ENCODE results near the gene RAB1B. TPM values are rescaled to one million over a fixed set of nuclear protein-coding genes. Genes with fewer than 3 reads are reported as not detected.
"Not testable (repeated sequence)": the region's sequence is repeated elsewhere in the genome, so short reads cannot be mapped to it uniquely, and the experiment has no call there.

The RAB1B gene
- total RNA-seq, 4 donors from 2014 or later = 79.0 to 124 (median 115) TPM

- 80% methylated on average over 8 of the region's 8 CpGs for WGBS
- DNase-seq (ENCODE audit: low spot score in 2 of 2) = no peak
- H3K4me1 ChIP-seq = peaks cover 20% of the 10 kb centered on the region
These were observed 41.9 kb downstream of the RAB1B start for GRCh38 chr11:66310324-66310723.

DNA sequence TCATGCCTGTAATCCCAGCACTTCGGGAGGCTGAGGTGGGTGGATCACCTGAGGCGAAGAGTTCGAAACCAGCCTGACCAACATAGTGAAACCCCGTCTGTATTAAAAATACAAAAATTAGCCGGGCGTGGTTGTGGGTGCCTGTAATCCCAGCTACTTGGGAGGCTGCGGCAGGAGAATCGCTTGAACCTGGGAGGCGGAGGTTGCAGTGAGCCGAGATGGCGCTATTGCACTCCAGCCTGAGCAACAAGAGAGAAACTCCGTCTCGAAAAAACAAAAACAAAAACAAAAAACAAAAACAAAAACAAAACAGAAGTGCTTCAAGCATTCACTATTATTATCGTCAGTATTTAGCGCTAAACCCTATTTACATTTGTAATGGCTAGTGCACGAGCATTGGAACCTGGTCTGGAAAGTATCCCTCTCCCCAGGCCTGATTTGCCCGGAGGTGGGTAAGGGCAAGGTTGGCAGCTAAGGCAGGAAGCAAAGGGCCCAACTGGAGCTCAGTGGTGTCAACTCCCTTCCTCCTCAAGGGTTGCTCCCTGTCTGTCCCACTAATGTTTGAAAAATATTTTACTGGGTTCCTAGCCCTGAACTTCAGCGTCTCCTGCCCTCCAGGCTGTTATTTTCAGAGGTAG lies 42.5 kb downstream of the RAB1B start:
- H3K4me3 ChIP-seq; H3K27ac ChIP-seq; DNase-seq (ENCODE audit: low spot score in 2 of 2); H3K9me3 ChIP-seq; H3K27me3 ChIP-seq; H3K36me3 ChIP-seq: not testable (repeated sequence)
- 83% methylated on average over 18 of the region's 18 CpGs for WGBS
- peaks cover 21% of the 10 kb centered on the region for H3K4me1 ChIP-seq

More at GRCh38 chr11:66310324-66310723, 41.9 kb downstream of the RAB1B start:
- Histone ChIP-seq H3K9me3 (no peaks in the 10 kb centered on the region), H3K27ac (no peak overlapping the region), H3K27me3 (no peaks in the 10 kb centered on the region), H3K4me3 (no peak overlapping the region), H3K36me3 (no peaks in the 10 kb centered on the region)
- TF ChIP-seq POLR2AphosphoS5 (IDR thresholded peaks at IDR 0.05) (no peak), POLR2A (IDR thresholded peaks at IDR 0.05) (no peak), EP300 (IDR thresholded peaks at IDR 0.05) (no peak)
- TF ChIP-seq, protein P1, sequence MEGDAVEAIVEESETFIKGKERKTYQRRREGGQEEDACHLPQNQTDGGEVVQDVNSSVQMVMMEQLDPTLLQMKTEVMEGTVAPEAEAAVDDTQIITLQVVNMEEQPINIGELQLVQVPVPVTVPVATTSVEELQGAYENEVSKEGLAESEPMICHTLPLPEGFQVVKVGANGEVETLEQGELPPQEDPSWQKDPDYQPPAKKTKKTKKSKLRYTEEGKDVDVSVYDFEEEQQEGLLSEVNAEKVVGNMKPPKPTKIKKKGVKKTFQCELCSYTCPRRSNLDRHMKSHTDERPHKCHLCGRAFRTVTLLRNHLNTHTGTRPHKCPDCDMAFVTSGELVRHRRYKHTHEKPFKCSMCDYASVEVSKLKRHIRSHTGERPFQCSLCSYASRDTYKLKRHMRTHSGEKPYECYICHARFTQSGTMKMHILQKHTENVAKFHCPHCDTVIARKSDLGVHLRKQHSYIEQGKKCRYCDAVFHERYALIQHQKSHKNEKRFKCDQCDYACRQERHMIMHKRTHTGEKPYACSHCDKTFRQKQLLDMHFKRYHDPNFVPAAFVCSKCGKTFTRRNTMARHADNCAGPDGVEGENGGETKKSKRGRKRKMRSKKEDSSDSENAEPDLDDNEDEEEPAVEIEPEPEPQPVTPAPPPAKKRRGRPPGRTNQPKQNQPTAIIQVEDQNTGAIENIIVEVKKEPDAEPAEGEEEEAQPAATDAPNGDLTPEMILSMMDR (IDR thresholded peaks at IDR 0.05) = no peak

DNA sequence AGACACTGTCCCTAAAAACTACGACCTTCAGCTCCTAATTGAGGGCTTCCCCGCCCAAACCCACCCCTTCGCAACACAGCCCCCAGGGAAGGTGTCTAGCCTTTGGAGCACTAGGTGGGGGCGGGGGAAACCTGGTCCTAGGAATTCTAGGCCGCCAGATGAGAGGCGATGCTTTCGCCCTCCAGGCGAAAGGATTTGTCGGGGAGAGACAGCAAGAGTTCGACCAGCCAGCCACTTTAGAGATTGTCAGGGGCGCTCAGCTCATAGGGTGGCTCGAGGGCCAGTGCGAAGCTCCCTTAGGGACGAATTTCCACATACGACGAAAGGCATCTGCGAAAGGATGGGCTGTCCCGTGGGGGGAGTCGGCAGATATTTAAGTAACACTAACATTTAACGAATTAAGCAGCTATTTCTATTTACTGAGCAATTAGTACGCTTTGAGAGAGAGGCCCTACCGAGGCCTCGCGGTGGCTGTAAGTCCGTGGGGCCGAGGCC lies 43.1 kb downstream of the RAB1B start:
- Histone ChIP-seq H3K27me3 (no peaks in the 10 kb centered on the region), H3K4me1 (peaks cover 27% of the 10 kb centered on the region), H3K9me3 (no peaks in the 10 kb centered on the region), H3K36me3 (no peaks in the 10 kb centered on the region), H3K27ac (peak overlapping the region; percentile 78), H3K4me3 (peak overlapping the region; percentile 53)
- TF ChIP-seq EP300 (IDR thresholded peaks at IDR 0.05) = no peak
- TF ChIP-seq, protein P1 (IDR thresholded peaks at IDR 0.05) = peak; percentile 89 to 96
- no peak for DNase-seq (ENCODE audit: low spot score in 2 of 2)
- 17% methylated on average over 16 of the region's 26 CpGs for WGBS

GRCh38 chr11:66311965-66312548 lies 43.6 kb downstream of the RAB1B start:
- H3K27me3 ChIP-seq = no peaks in the 10 kb centered on the region
- TF ChIP-seq POLR2AphosphoS5 (IDR thresholded peaks at IDR 0.05) = peak in 2 of 3 donors; percentile 5 to 43
- TF ChIP-seq POLR2A (IDR thresholded peaks at IDR 0.05) = no peak
- TF ChIP-seq, protein P1 (IDR thresholded peaks at IDR 0.05) = no peak
- no peak for TF ChIP-seq EP300 (IDR thresholded peaks at IDR 0.05)
- H3K4me1 ChIP-seq = peaks cover 32% of the 10 kb centered on the region
- no peaks in the 10 kb centered on the region for H3K9me3 ChIP-seq
- under 1% methylated on average over 36 of the region's 44 CpGs for WGBS
- H3K27ac ChIP-seq = peak overlapping the region; percentile 78
- peak; percentile 94 to 95 for DNase-seq (ENCODE audit: low spot score in 2 of 2)
- H3K36me3 ChIP-seq = no peaks in the 10 kb centered on the region
- peak overlapping the region; percentile 53 for H3K4me3 ChIP-seq

DNA sequence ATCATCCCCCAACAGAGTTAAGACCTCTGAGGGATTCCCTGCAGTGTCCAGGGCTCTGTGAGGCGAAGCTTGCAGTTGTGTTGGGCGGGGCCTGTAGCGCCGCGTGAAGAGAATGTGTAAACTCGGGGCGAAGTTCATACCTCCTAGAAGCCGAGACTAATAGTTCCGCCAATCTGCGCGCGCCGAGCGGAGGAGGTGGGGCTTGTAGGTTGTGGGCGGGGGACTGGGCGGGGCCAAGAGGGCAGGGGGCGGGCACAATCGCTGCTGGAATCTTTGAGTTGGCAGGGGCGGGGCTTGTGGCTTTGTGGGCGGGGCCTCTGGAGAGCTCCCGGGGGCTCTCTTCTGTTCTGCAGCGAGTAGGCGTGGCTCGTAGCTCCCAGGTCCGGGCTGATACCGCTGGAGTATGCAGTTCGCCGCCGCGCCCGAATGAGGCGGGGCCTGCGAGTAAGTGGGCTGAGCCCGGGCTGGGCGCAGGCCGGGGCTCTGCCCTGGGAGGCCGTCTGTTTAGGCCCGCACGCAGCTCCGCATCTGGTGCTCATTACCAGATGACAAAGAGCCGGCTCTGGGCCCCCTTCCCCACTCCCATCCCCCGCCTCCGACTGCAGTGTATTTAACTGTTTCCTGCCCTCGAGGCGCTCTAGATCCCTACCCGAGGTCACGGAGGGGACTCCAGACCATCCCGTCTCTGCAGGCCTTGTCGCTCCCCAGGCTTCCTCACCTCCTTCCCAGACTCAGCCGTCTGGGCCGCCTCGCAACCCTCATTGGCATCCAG lies 44.3 kb downstream of the RAB1B start:
- no peaks in the 10 kb centered on the region for H3K27me3 ChIP-seq
- H3K36me3 ChIP-seq = no peaks in the 10 kb centered on the region
- H3K9me3 ChIP-seq = no peaks in the 10 kb centered on the region
- peak overlapping the region; percentile 78 for H3K27ac ChIP-seq
- WGBS = under 1% methylated on average over 21 of the region's 52 CpGs
- H3K4me3 ChIP-seq = peak overlapping the region; percentile 53
- peak; percentile 99 to 100 for DNase-seq (ENCODE audit: low spot score in 2 of 2)
- peaks cover 39% of the 10 kb centered on the region for H3K4me1 ChIP-seq
- no peak for TF ChIP-seq POLR2AphosphoS5 (IDR thresholded peaks at IDR 0.05)
- TF ChIP-seq, protein P1 (IDR thresholded peaks at IDR 0.05) = no peak
- no peak for TF ChIP-seq POLR2A (IDR thresholded peaks at IDR 0.05)
- no peak for TF ChIP-seq EP300 (IDR thresholded peaks at IDR 0.05)
